MG63 (cell line): ENCODE results near the gene BTD. TPM values are rescaled to one million over a fixed set of nuclear protein-coding genes. Genes with fewer than 3 reads are reported as not detected.

Experiments
- DNase-seq: peaks from one replicate; pipeline ENCODE4 v3.0.0-alpha.2; 2020
- H3K27me3 ChIP-seq: fragments of 250-450 bp; sonication (Bioruptor Pico); 2 replicates; pipeline ENCODE4 v1.5.1; 2020; ENCODE audit warnings: mild to moderate bottlenecking, moderate library complexity
- H3K36me3 ChIP-seq: fragments of 250-450 bp; sonication (Bioruptor Pico); 2 replicates; pipeline ENCODE4 v1.5.1; 2020; ENCODE audit warnings: mild to moderate bottlenecking, moderate library complexity
- H3K4me3 ChIP-seq: fragments of 250-450 bp; sonication (Bioruptor Pico); 2 replicates; pipeline ENCODE4 v1.5.1; 2020; ENCODE audit warnings: mild to moderate bottlenecking, moderate library complexity
- H3K9me3 ChIP-seq: fragments of 250-450 bp; sonication (Bioruptor Pico); 2 replicates; pipeline ENCODE4 v1.5.1; 2020; ENCODE audit warnings: mild to moderate bottlenecking, moderate library complexity
- total RNA-seq: library from RNA; depleted of rRNA; stranded (reverse); fragments of >200 nt; shearing (Covaris generic); gene quantifications from 2 replicates; pipeline ENCODE4 v1.2.3, GENCODE V29; 2014; ENCODE audit warnings: low replicate concordance; rRNA removed

The BTD gene
- total RNA-seq = 6.8 and 11.9 TPM in 2 replicates

GRCh38 chr3:15601399-15602145, at the start of gene BTD, which contains the start of gene HACL1:
TSS of gene BTD (plus strand) at chr3:15601745. CDS start at chr3:15635440, 33,695 bp downstream.
TSS of gene HACL1 (minus strand) at chr3:15601569. CDS start at chr3:15601463, 106 bp downstream.
- Histone ChIP-seq H3K36me3 (peaks cover 4% of the 10 kb centered on the region), H3K27me3 (no peaks in the 10 kb centered on the region), H3K4me3 (peak within 1 kb of the TSS; percentile 85), H3K9me3 (no peaks in the 10 kb centered on the region)
- peak; percentile 97 for DNase-seq

- H3K9me3 ChIP-seq = no peaks in the 10 kb centered on the region
- H3K36me3 ChIP-seq = no peaks in the 10 kb centered on the region
- H3K4me3 ChIP-seq = no peak overlapping the region
- no peak for DNase-seq
- no peaks in the 10 kb centered on the region for H3K27me3 ChIP-seq
Observed at GRCh38 chr3:15551902-15552301, 49.6 kb upstream of the BTD start.

GRCh38 chr3:15553749-15554148, 47.8 kb upstream of the BTD start:
- H3K36me3 ChIP-seq = no peaks in the 10 kb centered on the region
- H3K27me3 ChIP-seq = no peaks in the 10 kb centered on the region
- no peaks in the 10 kb centered on the region for H3K9me3 ChIP-seq
- no peak for DNase-seq
- no peak overlapping the region for H3K4me3 ChIP-seq

GRCh38 chr3:15556512-15556911, 45.0 kb upstream of the BTD start:
- no peak for DNase-seq
- H3K36me3 ChIP-seq = no peaks in the 10 kb centered on the region
- no peaks in the 10 kb centered on the region for H3K9me3 ChIP-seq
- no peak overlapping the region for H3K4me3 ChIP-seq
- no peaks in the 10 kb centered on the region for H3K27me3 ChIP-seq

GRCh38 chr3:15557511-15557946, 44.0 kb upstream of the BTD start:
- Histone ChIP-seq H3K36me3 (no peaks in the 10 kb centered on the region), H3K4me3 (no peak overlapping the region), H3K27me3 (no peaks in the 10 kb centered on the region), H3K9me3 (no peaks in the 10 kb centered on the region)
- DNase-seq = no peak

- no peak overlapping the region for H3K4me3 ChIP-seq
- no peaks in the 10 kb centered on the region for H3K9me3 ChIP-seq
- no peak for DNase-seq
- no peaks in the 10 kb centered on the region for H3K27me3 ChIP-seq
- no peaks in the 10 kb centered on the region for H3K36me3 ChIP-seq
Observed at GRCh38 chr3:15558581-15558980, 43.0 kb upstream of the BTD start.

- H3K4me3 ChIP-seq = no peak overlapping the region
- no peaks in the 10 kb centered on the region for H3K9me3 ChIP-seq
- DNase-seq = no peak
- H3K36me3 ChIP-seq = peaks cover 2% of the 10 kb centered on the region; the same call in 1 of the 2 replicates
- H3K27me3 ChIP-seq = no peaks in the 10 kb centered on the region
Observed at GRCh38 chr3:15562560-15562959, 39.0 kb upstream of the BTD start.

GRCh38 chr3:15563190-15563589, 38.4 kb upstream of the BTD start:
- DNase-seq = no peak
- H3K27me3 ChIP-seq = no peaks in the 10 kb centered on the region
- H3K36me3 ChIP-seq = peaks cover 8% of the 10 kb centered on the region
- no peaks in the 10 kb centered on the region for H3K9me3 ChIP-seq
- H3K4me3 ChIP-seq = no peak overlapping the region

- no peak for DNase-seq
- Histone ChIP-seq H3K27me3 (no peaks in the 10 kb centered on the region), H3K9me3 (no peaks in the 10 kb centered on the region), H3K36me3 (peaks cover 10% of the 10 kb centered on the region), H3K4me3 (no peak overlapping the region)
Observed at GRCh38 chr3:15572138-15572537, 29.4 kb upstream of the BTD start.

- Histone ChIP-seq H3K4me3 (no peak overlapping the region), H3K36me3 (no peaks in the 10 kb centered on the region), H3K9me3 (no peaks in the 10 kb centered on the region), H3K27me3 (no peaks in the 10 kb centered on the region)
- no peak for DNase-seq
Observed at GRCh38 chr3:15575446-15575845, 26.1 kb upstream of the BTD start.

- Histone ChIP-seq H3K9me3 (no peaks in the 10 kb centered on the region), H3K27me3 (no peaks in the 10 kb centered on the region), H3K4me3 (no peak overlapping the region), H3K36me3 (no peaks in the 10 kb centered on the region; the same call in 1 of the 2 replicates)
- no peak for DNase-seq
Observed at GRCh38 chr3:15576475-15576874, 25.1 kb upstream of the BTD start.

- DNase-seq = peak; percentile 11
- H3K36me3 ChIP-seq = no peaks in the 10 kb centered on the region; the same call in 1 of the 2 replicates
- H3K9me3 ChIP-seq = no peaks in the 10 kb centered on the region
- H3K4me3 ChIP-seq = no peak overlapping the region
- H3K27me3 ChIP-seq = no peaks in the 10 kb centered on the region
Observed at GRCh38 chr3:15578289-15578867, 23.2 kb upstream of the BTD start.

GRCh38 chr3:15579051-15579450, 22.5 kb upstream of the BTD start:
- Histone ChIP-seq H3K27me3 (no peaks in the 10 kb centered on the region), H3K36me3 (no peaks in the 10 kb centered on the region; the same call in 1 of the 2 replicates), H3K4me3 (no peak overlapping the region), H3K9me3 (no peaks in the 10 kb centered on the region)
- DNase-seq = no peak

- H3K9me3 ChIP-seq = no peaks in the 10 kb centered on the region
- H3K4me3 ChIP-seq = no peak overlapping the region
- DNase-seq = no peak
- no peaks in the 10 kb centered on the region for H3K27me3 ChIP-seq
- H3K36me3 ChIP-seq = no peaks in the 10 kb centered on the region; the same call in 1 of the 2 replicates
Observed at GRCh38 chr3:15581471-15582394, 19.8 kb upstream of the BTD start.

GRCh38 chr3:15585111-15585845, 16.3 kb upstream of the BTD start:
- no peaks in the 10 kb centered on the region; the same call in 1 of the 2 replicates for H3K36me3 ChIP-seq
- no peaks in the 10 kb centered on the region for H3K9me3 ChIP-seq
- no peak for DNase-seq
- no peak overlapping the region for H3K4me3 ChIP-seq
- H3K27me3 ChIP-seq = no peaks in the 10 kb centered on the region

GRCh38 chr3:15591242-15591641, 10.3 kb upstream of the BTD start:
- no peaks in the 10 kb centered on the region for H3K9me3 ChIP-seq
- no peaks in the 10 kb centered on the region for H3K27me3 ChIP-seq
- no peak overlapping the region for H3K4me3 ChIP-seq
- no peaks in the 10 kb centered on the region; the same call in none of the 2 replicates for H3K36me3 ChIP-seq
- DNase-seq = no peak
